ENCODE measurements around the gene HK1.

The HK1 gene

GRCh38 chr10:69404786-69405185, 126.5 kb downstream of the HK1 start:
- DNase-seq (ENCODE audit: low spot score), result no peak

DNA sequence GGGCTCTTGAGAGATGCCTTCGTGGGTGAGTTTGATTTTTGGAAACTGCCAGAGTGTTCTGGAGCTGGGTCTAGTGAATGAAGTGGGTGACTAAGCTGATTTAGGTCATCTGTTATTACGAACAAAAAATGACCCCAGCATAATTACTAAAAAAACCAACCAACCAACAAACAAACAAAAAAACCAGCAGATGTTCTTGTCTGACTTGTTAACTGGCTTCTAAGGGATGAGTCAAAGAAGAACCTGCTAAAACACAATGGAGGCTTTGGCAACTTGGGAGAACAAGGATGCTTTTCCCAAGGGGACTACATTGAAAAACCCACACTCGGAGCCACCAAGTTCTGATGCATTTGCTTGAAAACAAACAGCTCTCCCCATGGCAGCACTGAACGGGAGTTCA, 126.9 kb downstream of the HK1 start:
- no peak for DNase-seq (ENCODE audit: low spot score)

- no peak for DNase-seq (ENCODE audit: low spot score)
Measured at GRCh38 chr10:69406302-69406811, 128.1 kb downstream of the HK1 start.

- DNase-seq (ENCODE audit: low spot score), result no peak
Measured at GRCh38 chr10:69406816-69407580, 128.7 kb downstream of the HK1 start.

GRCh38 chr10:69407621-69408301, 129.5 kb downstream of the HK1 start:
- DNase-seq (ENCODE audit: low spot score), result peak; percentile 45

GRCh38 chr10:69408318-69409175, 130.3 kb downstream of the HK1 start:
- peak; percentile 89 for DNase-seq (ENCODE audit: low spot score)

DNA sequence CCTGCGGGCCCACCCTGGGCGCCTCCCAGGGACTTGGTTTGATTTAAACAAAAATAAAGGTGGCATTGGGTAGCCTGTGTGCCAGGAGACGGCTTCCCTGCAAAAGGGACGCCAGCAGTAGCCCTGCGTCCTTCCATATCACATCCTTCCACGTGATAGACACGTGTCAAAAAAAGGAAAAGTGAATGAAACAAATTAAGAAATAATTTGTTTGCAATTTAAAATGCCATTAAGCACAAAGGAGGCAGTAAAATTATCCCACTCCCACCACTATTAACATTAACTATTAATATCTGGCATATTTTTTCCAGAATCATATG, 130.8 kb downstream of the HK1 start:
- DNase-seq (ENCODE audit: low spot score), result no peak

DNA sequence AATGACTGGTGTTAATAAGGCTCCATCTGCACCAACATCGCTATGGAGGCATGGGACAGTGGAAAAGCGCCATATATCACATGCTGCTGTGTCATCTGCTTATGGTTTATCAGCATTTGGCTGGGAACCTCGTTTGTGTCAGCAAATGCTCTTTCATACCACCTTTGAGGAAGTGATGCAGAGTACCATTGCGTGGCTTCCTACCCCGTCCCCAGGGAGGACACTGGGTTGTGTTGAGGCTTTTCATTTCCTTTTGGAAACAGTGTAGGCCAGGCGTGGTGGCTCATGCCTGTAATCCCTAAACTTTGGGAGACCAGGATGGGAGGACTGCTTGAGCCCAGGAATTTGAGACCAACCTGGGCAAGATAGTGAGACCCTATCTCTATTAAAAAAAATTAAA, 131.7 kb downstream of the HK1 start:
- DNase-seq (ENCODE audit: low spot score), result no peak

DNA sequence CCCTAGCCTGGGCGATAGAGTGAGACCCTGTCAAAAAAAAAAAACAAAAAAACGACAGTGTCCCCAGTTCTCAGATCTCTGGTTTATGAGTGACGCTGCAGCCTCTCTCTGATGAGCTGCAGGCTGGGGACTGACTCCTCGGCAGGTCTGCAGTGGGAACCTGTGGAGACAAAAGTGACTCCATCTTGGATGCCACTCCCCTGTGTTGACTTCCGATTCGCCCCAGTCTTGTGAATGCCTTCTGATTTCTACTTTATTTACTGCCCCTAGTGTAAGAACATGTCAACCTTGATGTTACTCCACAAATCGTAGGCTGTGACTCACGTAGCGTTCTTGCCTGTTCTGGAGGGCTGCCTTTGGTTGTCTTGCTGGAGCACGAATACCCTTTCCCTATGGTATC, 132.2 kb downstream of the HK1 start:
- no peak for DNase-seq (ENCODE audit: low spot score)

DNA sequence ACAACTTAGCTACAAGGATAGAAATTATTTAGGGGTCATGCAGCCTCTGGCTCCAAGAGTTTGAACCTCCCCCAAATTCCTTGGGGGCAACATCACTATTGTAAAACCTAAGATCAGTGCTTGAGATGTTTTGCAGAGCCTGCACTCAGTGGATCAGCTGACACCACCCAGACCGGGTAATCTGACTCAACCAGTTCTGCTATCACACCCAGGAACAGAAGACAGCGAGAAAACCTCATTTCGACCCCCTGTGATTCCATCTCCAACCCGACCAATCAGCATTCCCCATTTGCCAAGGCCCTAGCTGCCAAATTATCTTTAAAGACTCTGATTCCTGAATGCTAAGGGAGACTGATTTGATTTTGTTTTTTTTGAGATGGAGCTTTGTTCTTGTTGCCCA, 133.2 kb downstream of the HK1 start:
- DNase-seq (ENCODE audit: low spot score), result no peak

DNA sequence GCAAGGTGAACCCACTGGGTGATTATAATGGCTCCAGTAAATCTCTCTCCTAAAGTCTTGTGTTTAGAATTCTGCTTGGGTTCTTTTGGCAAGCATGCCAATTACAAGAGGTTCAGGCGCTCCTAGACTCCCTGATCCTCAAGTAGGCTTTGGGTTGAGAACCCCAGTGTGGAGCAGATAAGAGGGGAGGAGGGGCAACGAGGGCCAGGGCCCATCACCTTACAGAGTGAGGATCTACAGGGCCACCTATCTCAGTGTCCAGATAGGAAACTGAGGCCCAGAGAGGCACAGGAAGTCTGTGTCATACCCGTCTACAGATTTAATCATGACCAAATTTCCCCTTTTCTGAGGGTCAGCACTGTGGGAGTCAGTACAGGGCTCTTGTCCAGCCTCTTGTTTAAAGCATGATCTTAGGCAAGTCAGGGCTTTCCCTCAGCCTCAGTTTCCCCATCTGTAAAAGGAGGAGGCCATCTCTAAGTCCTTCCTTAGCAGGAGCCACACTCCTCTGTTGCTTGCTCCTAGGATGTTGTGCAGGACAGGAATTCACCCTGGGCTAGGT, 134.0 kb downstream of the HK1 start:
- DNase-seq (ENCODE audit: low spot score), result no peak

DNA sequence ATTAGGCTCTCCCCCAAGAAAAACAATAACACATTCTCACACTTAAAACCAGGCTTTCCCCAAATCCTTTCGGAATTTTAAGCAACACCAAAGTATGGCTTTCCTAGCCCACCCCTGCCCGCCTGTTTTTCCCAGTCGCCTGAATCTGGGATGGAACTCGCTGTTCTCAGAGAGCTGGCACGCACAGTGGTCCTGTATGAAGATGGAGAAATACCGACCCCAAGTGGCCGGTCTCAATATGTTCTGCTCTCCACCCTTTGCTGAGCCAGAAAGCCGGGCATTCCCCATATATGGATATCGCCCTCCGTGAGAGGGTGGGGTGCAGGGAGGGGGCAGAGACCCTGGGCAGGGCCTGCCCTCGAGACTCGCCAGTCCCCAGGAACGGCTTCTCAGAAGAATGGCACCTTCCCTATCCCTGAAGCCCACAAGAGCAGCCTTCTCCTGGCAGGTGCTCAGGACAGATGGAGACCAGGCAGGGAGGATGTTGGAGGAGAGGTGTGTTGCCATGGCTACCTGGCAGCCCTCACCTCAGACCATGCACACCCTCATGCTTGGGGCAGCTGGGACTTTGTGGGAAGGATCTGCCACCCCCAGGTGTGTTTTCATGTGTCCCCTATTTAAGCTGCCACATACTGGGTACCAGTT, 135.0 kb downstream of the HK1 start:
- DNase-seq (ENCODE audit: low spot score), result peak; percentile 24

DNA sequence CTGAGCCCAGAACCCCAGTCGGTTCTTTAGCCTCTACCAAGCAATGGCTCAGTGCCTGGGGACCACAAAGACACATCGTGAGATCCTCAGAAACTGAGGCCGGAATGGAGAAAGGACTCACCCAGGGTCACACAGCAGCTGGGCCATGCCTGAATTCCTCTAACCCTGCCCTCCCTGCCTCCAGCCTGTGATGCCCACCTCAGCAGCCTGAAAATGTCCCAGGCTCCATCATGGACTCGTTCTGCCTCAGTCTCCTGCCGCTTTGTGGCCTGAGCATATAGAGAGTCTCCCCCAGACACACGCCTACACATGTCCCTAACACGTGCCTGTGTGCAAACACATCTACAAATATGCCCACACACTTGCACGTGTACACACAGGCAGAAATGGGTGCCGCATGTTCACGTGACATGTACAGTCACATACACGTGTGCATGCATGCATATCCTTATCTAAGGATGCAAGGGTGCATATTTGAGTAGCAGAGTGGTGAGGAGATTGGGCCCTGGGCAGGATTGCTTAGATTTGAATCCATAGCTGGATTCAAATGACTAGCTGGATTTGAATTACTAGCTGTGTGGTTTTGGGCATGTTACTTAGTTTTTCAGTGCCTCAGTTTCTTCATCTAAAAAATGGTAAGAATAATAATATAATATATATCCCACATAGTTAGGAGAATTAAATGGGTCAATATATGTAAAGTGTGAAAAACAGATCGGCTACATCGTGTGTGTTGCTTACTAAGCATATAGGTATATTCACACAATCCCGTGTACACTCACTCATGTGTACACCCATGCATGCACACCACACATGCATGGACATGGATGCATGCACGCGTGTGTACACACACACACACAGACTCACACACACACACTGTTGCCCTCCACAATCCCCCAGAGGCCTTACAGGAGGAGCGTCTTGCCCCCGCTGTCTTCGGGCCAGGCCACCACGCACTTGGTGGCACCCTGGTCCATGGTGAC, 136.0 kb downstream of the HK1 start:
- DNase-seq (ENCODE audit: low spot score), result no peak

DNA sequence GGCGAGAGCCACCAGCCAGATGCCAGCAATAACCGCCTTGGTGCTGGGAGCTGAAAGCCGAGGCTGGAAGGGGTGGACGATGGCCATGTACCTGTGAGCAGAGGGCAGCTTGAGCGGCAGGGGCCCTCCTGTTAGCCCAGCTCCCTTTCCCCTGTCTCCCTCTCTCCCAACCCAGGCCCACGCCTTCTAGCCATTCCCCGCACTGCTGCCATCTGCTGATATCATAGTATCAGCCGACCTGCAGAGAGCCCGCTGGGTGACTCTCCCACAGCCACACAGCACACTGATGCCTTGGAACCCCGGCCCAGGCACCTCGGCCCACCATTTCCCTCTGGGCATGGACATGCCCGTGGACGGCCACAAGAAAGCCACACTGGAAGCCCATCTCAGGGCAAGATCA, 136.8 kb downstream of the HK1 start:
- DNase-seq (ENCODE audit: low spot score), result no peak

GRCh38 chr10:69415951-69416350, 137.7 kb downstream of the HK1 start:
- DNase-seq (ENCODE audit: low spot score), result no peak

- no peak for DNase-seq (ENCODE audit: low spot score)
Measured at GRCh38 chr10:69416695-69417094, 138.4 kb downstream of the HK1 start, which contains the start of gene TACR2. Gene TACR2 (minus strand): TSS chr10:69416918. CDS start chr10:69416323, 595 bp downstream.

- DNase-seq (ENCODE audit: low spot score), result no peak
Measured at GRCh38 chr10:69417542-69417941, 139.2 kb downstream of the HK1 start.

GRCh38 chr10:69418052-69418752, 139.9 kb downstream of the HK1 start:
- DNase-seq (ENCODE audit: low spot score), result no peak

DNA sequence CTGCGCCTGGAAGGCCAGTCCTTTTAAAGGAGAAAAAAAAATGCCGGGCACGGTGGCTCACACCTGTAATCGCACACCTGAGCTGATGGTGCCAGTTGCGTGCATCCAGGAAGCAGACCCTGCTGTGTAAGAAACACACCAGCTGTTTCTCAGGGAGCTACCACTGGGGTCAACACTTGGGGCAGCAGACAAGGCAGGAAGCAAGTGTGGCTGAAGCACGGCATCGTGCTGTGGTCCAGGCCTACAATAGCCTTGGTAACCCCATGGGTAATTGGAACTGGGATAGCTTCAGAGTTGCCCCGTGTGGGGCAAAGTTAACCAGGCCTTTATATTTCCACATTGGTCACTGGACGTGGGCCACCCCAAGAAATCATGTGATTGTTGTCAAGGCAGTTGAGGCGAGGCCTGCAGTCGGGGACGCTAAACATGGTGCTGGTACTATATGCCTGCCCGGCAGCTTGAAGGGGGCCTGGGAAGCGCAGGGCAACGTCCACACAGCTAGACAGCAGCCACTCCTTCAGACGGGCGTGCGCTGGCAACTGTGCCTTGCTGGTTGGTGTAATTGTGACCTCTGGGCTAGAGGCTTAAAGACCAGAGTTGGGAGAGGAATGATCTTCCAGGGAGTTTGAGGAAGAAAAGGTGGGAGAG, 140.9 kb downstream of the HK1 start:
- DNase-seq (ENCODE audit: low spot score), result no peak

All from CD4-positive, alpha-beta T cell treated with Interleukin-15 for 4 hours (primary cell).